ENCODE results near the gene LRRC75A. TPM values are rescaled to one million over a fixed set of nuclear protein-coding genes. Genes with fewer than 3 reads are reported as not detected.
A peak's percentile ranks its signal among the peaks of the same experiment; 100 is the strongest.

LRRC75A gene
- total RNA-seq, 1 donor from 2014 or later = 2.9 TPM

DNA sequence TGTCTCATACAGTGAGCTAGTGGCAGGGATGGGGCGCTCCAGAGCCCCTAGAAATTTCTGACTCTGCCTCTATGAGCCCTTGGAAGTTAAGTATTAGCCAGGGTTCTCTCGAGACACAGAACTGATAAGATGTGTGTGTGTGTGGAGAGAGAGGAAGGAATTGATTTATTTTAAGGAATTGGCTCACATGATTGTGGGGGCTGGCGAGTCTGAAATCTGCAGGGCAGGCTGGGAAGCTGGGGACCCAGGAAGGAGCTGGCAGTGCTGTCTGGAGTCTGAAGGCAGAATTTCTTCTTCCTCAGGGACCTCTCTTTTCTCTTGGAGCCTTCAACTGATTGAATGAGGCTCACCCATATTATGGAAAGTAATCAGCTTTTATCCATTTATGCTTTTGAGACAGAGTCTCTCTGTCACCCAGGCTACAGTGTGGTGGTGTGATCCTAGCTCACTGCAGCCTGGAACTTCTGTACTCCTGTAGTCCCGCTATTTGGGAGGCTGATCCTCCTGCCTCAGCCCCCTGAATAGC lies 16.8 kb downstream of the LRRC75A start:
- no peak overlapping the region for H3K27ac Mint-ChIP-seq
- H3K36me3 Mint-ChIP-seq = no peaks in the 10 kb centered on the region
- no peak for DNase-seq (ENCODE audit: extremely low spot score, unreplicated experiment)
- peaks cover 9% of the 10 kb centered on the region for H3K4me1 Mint-ChIP-seq (ENCODE audit: unreplicated experiment)
- H3K9me3 Mint-ChIP-seq = no peaks in the 10 kb centered on the region
- TF ChIP-seq CTCF (conservative IDR thresholded peaks at IDR 0.05) = no peak
- peaks cover 2% of the 10 kb centered on the region for H3K27me3 Mint-ChIP-seq
- no peak overlapping the region for H3K4me3 Mint-ChIP-seq

DNA sequence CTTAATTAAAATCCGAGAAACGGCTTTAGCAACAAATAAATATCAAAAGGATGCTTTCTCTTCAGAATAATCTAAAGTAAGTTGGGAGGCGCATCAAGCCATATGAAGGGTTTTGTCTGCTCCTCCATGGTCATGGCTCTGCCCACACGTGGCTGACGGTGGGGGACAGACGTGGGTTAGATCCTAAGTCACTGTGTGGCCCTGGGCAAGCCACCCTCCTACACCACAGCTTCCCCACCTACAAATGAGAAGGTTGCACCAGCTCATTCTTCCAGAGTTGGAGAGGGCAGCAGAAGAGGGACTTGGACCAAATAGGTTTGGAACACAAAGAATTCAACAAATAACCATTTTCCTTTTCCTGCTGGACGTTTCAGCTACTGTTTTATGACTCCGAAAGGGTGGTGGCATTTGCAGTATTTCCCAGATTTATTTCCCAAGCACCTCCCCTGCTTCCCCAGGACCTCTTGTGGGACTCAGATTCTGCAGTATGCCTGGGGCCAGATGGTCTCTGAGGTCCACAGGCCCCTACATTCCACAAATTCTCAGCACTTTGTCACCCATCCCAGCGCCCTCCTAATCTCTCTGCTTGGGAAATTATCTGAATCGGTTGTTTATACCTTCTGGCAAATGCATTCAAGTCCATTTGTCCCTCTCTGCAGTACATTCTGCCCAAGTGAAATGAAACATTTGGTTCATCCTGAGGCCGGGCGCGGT lies 17.8 kb downstream of the LRRC75A start:
- Mint-ChIP-seq H3K27ac (no peak overlapping the region), H3K36me3 (no peaks in the 10 kb centered on the region), H3K27me3 (peaks cover 2% of the 10 kb centered on the region), H3K9me3 (no peaks in the 10 kb centered on the region), H3K4me1 (ENCODE audit: unreplicated experiment) (peaks cover 20% of the 10 kb centered on the region), H3K4me3 (no peak overlapping the region)
- no peak for TF ChIP-seq CTCF (conservative IDR thresholded peaks at IDR 0.05)
- no peak for DNase-seq (ENCODE audit: extremely low spot score, unreplicated experiment)

- no peaks in the 10 kb centered on the region for H3K9me3 Mint-ChIP-seq
- H3K4me1 Mint-ChIP-seq (ENCODE audit: unreplicated experiment) = peaks cover 24% of the 10 kb centered on the region
- H3K36me3 Mint-ChIP-seq = no peaks in the 10 kb centered on the region
- no peak for TF ChIP-seq CTCF (conservative IDR thresholded peaks at IDR 0.05)
- H3K27me3 Mint-ChIP-seq = peaks cover 2% of the 10 kb centered on the region
- H3K27ac Mint-ChIP-seq = no peak overlapping the region
- no peak overlapping the region for H3K4me3 Mint-ChIP-seq
- DNase-seq (ENCODE audit: extremely low spot score, unreplicated experiment) = no peak
These were observed 18.7 kb downstream of the LRRC75A start for GRCh38 chr17:16473044-16474011.

DNA sequence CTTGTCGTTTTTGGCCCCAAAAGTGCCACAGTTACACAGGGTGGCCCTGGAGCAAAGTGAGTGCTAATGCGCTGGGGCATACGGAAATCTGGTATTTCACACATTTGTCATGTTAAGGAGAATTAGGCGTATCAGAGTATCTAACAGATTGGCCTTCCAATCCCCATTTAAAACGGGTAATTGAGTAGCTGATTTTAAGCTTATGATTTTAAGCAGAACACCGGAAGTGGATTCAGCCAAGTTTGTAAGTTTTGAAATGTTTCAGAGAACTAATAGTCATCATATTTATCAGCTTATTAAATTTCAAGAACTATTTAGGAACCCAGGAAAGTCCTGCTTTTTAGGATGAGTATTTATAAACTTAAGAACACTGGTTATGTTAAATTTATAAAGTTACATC lies 19.5 kb downstream of the LRRC75A start:
- Mint-ChIP-seq H3K9me3 (no peaks in the 10 kb centered on the region), H3K27ac (no peak overlapping the region), H3K4me1 (ENCODE audit: unreplicated experiment) (peaks cover 24% of the 10 kb centered on the region), H3K36me3 (no peaks in the 10 kb centered on the region), H3K4me3 (no peak overlapping the region), H3K27me3 (peaks cover 2% of the 10 kb centered on the region)
- DNase-seq (ENCODE audit: extremely low spot score, unreplicated experiment) = no peak
- TF ChIP-seq CTCF (conservative IDR thresholded peaks at IDR 0.05) = no peak

- Mint-ChIP-seq H3K9me3 (no peaks in the 10 kb centered on the region), H3K36me3 (no peaks in the 10 kb centered on the region), H3K27me3 (peaks cover 2% of the 10 kb centered on the region), H3K4me1 (ENCODE audit: unreplicated experiment) (peaks cover 24% of the 10 kb centered on the region), H3K27ac (peak overlapping the region; percentile 34), H3K4me3 (no peak overlapping the region)
- DNase-seq (ENCODE audit: extremely low spot score, unreplicated experiment) = no peak
- no peak for TF ChIP-seq CTCF (conservative IDR thresholded peaks at IDR 0.05)
These were observed 20.7 kb downstream of the LRRC75A start for GRCh38 chr17:16471295-16471694.

Measured in type B pancreatic cell (in vitro differentiated cells).